CD14-positive monocyte (primary cell): Measurements from ENCODE around the gene SPIRE1. TPM values are rescaled to one million over a fixed set of nuclear protein-coding genes. Genes with fewer than 3 reads are reported as not detected.

Experiments used
- DNase-seq, 3 donors: peaks; one replicate each; pipeline ENCODE4 v3.0.0-alpha.2; 2011 to 2022
- H2AFZ ChIP-seq: 2 replicates; pipeline ENCODE4 v1.6.0; 2012; ENCODE audit warnings: mild to moderate bottlenecking, low read depth, low read length, inconsistent platforms; ENCODE audit not compliant: insufficient read depth, poor library complexity, severe bottlenecking
- H3K27ac ChIP-seq, 2 donors: 1 replicate in 1 of 2; 2 replicates in 1 of 2; pipeline ENCODE4 v1.5.1; 2012 to 2013; ENCODE audit warnings: low read length in 2 of 2, control low read depth in 1 of 2, inconsistent platforms in 1 of 2, low read depth in 1 of 2, mild to moderate bottlenecking in 1 of 2
- H3K27me3 ChIP-seq, 2 donors: one replicate each; pipeline versions ENCODE4 v1.6.0 to v1.6.1; 2011 to 2013; ENCODE audit warnings: low read length in 2 of 2; ENCODE audit not compliant: control insufficient read depth in 2 of 2, insufficient read depth in 2 of 2
- H3K36me3 ChIP-seq, 2 donors: replicated peaks in 1 of 2; 1 replicate in 1 of 2; 2 replicates in 1 of 2; pipeline versions ENCODE4 v1.5.1 to v1.6.1; 2012 to 2013; ENCODE audit warnings: low read length in 2 of 2, control low read depth in 1 of 2, inconsistent platforms in 1 of 2, mild to moderate bottlenecking in 1 of 2; ENCODE audit not compliant: insufficient read depth in 2 of 2, control insufficient read depth in 1 of 2
- H3K4me1 ChIP-seq, 2 donors: 1 replicate in 1 of 2; 2 replicates in 1 of 2; pipeline versions ENCODE4 v1.5.1 to v1.6.1; 2012 to 2013; ENCODE audit warnings: low read length in 2 of 2, control low read depth in 1 of 2, inconsistent platforms in 1 of 2, mild to moderate bottlenecking in 1 of 2, moderate library complexity in 1 of 2; ENCODE audit not compliant: insufficient read depth in 2 of 2, control insufficient read depth in 1 of 2
- H3K4me2 ChIP-seq: replicated peaks from 2 replicates; pipeline ENCODE3; 2012; ENCODE audit warnings: low read length, moderate library complexity, mild to moderate bottlenecking; ENCODE audit not compliant: poor library complexity, severe bottlenecking; ENCODE audit errors: extremely low read depth
- H3K4me3 ChIP-seq, 3 experiments: fragments of 200-600 bp in 1 of 3; sonication (generic) in 1 of 3; replicated peaks in 1 of 3; 1 replicate in 2 of 3; 2 replicates in 1 of 3; pipeline ENCODE4 v1.5.1; 2011 to 2013; ENCODE audit warnings: low read length in 3 of 3, mild to moderate bottlenecking in 3 of 3, control low read depth in 2 of 3, low read depth in 2 of 3, inconsistent platforms in 1 of 3, moderate library complexity in 1 of 3
- H3K79me2 ChIP-seq: 2 replicates; pipeline ENCODE4 v1.6.0; 2012; ENCODE audit warnings: mild to moderate bottlenecking, control low read depth, inconsistent platforms, low read length, moderate library complexity; ENCODE audit not compliant: insufficient read depth
- H3K9ac ChIP-seq: 2 replicates; pipeline ENCODE4 v1.6.0; 2017; ENCODE audit warnings: low read length, mild to moderate bottlenecking; ENCODE audit not compliant: insufficient read depth, poor library complexity, severe bottlenecking
- H3K9me3 ChIP-seq, 2 donors: replicated peaks in 1 of 2; 1 replicate in 1 of 2; 2 replicates in 1 of 2; pipeline versions ENCODE4 v1.5.1 to v1.6.1; 2012 to 2013; ENCODE audit warnings: low read length in 2 of 2, control low read depth in 1 of 2; ENCODE audit not compliant: control insufficient read depth in 1 of 2, insufficient read depth in 1 of 2
- H4K20me1 ChIP-seq: 2 replicates; pipeline ENCODE4 v1.6.0; 2012; ENCODE audit warnings: mild to moderate bottlenecking, low read length, control low read depth, moderate library complexity; ENCODE audit not compliant: insufficient read depth
- H3K27ac Mint-ChIP-seq, 7 donors: one replicate each; pipeline ENCODE4 v1.8.0; 2020; ENCODE audit warnings: mild to moderate bottlenecking in 7 of 7, mixed read lengths in 7 of 7, moderate library complexity in 6 of 7, inconsistent platforms in 2 of 7
- H3K27me3 Mint-ChIP-seq, 3 donors: one replicate each; pipeline ENCODE4 v1.8.0; 2021 to 2022; ENCODE audit warnings: low read depth in 3 of 3, mild to moderate bottlenecking in 3 of 3, mixed read lengths in 3 of 3, moderate library complexity in 3 of 3, inconsistent platforms in 1 of 3
- H3K36me3 Mint-ChIP-seq, 2 donors: one replicate each; pipeline ENCODE4 v1.8.0; 2020; ENCODE audit warnings: mixed read lengths in 2 of 2, inconsistent platforms in 1 of 2, mild to moderate bottlenecking in 1 of 2
- H3K4me1 Mint-ChIP-seq: one replicate; pipeline ENCODE4 v1.8.0; 2020; ENCODE audit warnings: mild to moderate bottlenecking, mixed read lengths
- H3K4me3 Mint-ChIP-seq, 2 donors: one replicate each; pipeline ENCODE4 v1.8.0; 2020; ENCODE audit warnings: mild to moderate bottlenecking in 2 of 2, mixed read lengths in 2 of 2, moderate library complexity in 1 of 2
- H3K9me3 Mint-ChIP-seq, 7 donors: one replicate each; pipeline ENCODE4 v1.8.0; 2020 to 2022; ENCODE audit warnings: mixed read lengths in 7 of 7, mild to moderate bottlenecking in 6 of 7, moderate library complexity in 6 of 7, inconsistent platforms in 2 of 7
- CTCF ChIP-seq: fragments of 200-600 bp; IDR thresholded peaks from one replicate; pipeline ENCODE4 v1.8.0; 2022; ENCODE audit warnings: antibody characterized with exemption, mild to moderate bottlenecking
- WGBS: methylation state at CpG from one replicate; pipeline ENCODE4 v1.1.5; 2013; ENCODE audit warnings: missing lambda C conversion rate; ENCODE audit not compliant: insufficient coverage; 5-methylcytosine and 5-hydroxymethylcytosine counted together
- intact Hi-C, 2 donors: fragments of 100-400 bp; cut with micrococcal nuclease; formaldehyde crosslinking; loops; one replicate each; pipeline versions ENCODE4 v1.15.0 to v1.15.1; 2023
- polyA plus RNA-seq, 3 donors: library from polyadenylated mRNA; depleted of rRNA in 1 of 3; unstranded in 2 of 3; stranded (reverse) in 1 of 3; fragments of 300-500 nt in 2 of 3; fragments of >200 nt in 1 of 3; fragmentation: Illumina TruSeq in 2 of 3; gene quantifications; 1 replicate in 2 of 3; 2 replicates in 1 of 3; pipeline ENCODE4 v1.2.3, GENCODE V29; 2012 to 2021

Gene SPIRE1
- polyA plus RNA-seq, 3 donors = 1.7 to 1.9 (median 1.8) TPM

- no peaks in the 10 kb centered on the region for H3K36me3 ChIP-seq
- no peaks in the 10 kb centered on the region for H3K4me1 ChIP-seq
- Mint-ChIP-seq H3K4me1 (peaks cover 2% of the 10 kb centered on the region), H3K36me3 (no peaks in the 10 kb centered on the region), H3K27me3 (no peaks in the 10 kb centered on the region), H3K27ac (no peak overlapping the region), H3K4me3 (no peak overlapping the region), H3K9me3 (peaks cover 0 to 15% (median 2%) of the 10 kb centered on the region in 7 donors)
- H2AFZ ChIP-seq = no peak overlapping the region
- H4K20me1 ChIP-seq = no peaks in the 10 kb centered on the region
- no peak for DNase-seq
- H3K9ac ChIP-seq = no peak overlapping the region
- no peak overlapping the region for H3K27ac ChIP-seq
- H3K27me3 ChIP-seq = no peaks in the 10 kb centered on the region
- H3K4me2 ChIP-seq = no peak overlapping the region
- no peaks in the 10 kb centered on the region for H3K79me2 ChIP-seq
- no peak for TF ChIP-seq CTCF
- H3K9me3 ChIP-seq = peaks cover 0 to 3% of the 10 kb centered on the region in 2 donors
- no peak overlapping the region for H3K4me3 ChIP-seq
- intact Hi-C loops = no loop called here
- WGBS = no CpG with 5 or more reads among the region's 1 CpG
These were observed 80.1 kb downstream of the SPIRE1 start for GRCh38 chr18:12577848-12578247.

- 61% methylated on average over 2 of the region's 2 CpGs for WGBS
- Mint-ChIP-seq H3K4me3 (no peak overlapping the region), H3K4me1 (no peaks in the 10 kb centered on the region), H3K9me3 (peaks cover 0 to 15% (median 2%) of the 10 kb centered on the region in 7 donors), H3K27me3 (no peaks in the 10 kb centered on the region), H3K27ac (no peak overlapping the region), H3K36me3 (no peaks in the 10 kb centered on the region)
- Histone ChIP-seq H3K27me3 (no peaks in the 10 kb centered on the region), H3K9me3 (peaks cover 0 to 3% of the 10 kb centered on the region in 2 donors), H4K20me1 (no peaks in the 10 kb centered on the region), H3K27ac (no peak overlapping the region), H3K4me3 (no peak overlapping the region), H2AFZ (no peak overlapping the region), H3K4me1 (no peaks in the 10 kb centered on the region), H3K36me3 (no peaks in the 10 kb centered on the region), H3K9ac (no peak overlapping the region), H3K4me2 (no peak overlapping the region), H3K79me2 (no peaks in the 10 kb centered on the region)
- no peak for TF ChIP-seq CTCF
- no peak for DNase-seq
- intact Hi-C loops = no loop called here
These were observed 83.3 kb downstream of the SPIRE1 start for GRCh38 chr18:12574494-12575185.
